Stimulated activated naive CD8-positive, alpha-beta T cell treated with anti-CD3 and anti-CD28 coated beads, Interleukin-15, amount 100 ng/mL, for 72 hours (primary cell): ENCODE results near the gene SLC35A3.

ENCODE experiments used
- ATAC-seq: fragments of 150-1000 bp; cut with Tn5 transposase; 2 replicates; pipeline ENCODE4 v1.10.0; 2021; ENCODE audit warnings: mild to moderate bottlenecking, moderate library complexity
- DNase-seq, 2 donors: peaks; one replicate each; pipeline ENCODE4 v3.0.0; 2021 to 2022
- H3K27ac Mint-ChIP-seq, 2 donors: one replicate each; pipeline ENCODE4 v1.8.0; 2022; ENCODE audit warnings: mild to moderate bottlenecking in 2 of 2, mixed read lengths in 2 of 2, moderate library complexity in 2 of 2
- H3K27me3 Mint-ChIP-seq: one replicate; pipeline ENCODE4 v1.8.0; 2022; ENCODE audit warnings: mixed read lengths
- H3K4me1 Mint-ChIP-seq: one replicate; pipeline ENCODE4 v1.8.0; 2022; ENCODE audit warnings: mild to moderate bottlenecking, mixed read lengths
- H3K4me3 Mint-ChIP-seq, 2 donors: one replicate each; pipeline ENCODE4 v1.8.0; 2022; ENCODE audit warnings: mild to moderate bottlenecking in 2 of 2, mixed read lengths in 2 of 2, moderate library complexity in 1 of 2
- H3K9me3 Mint-ChIP-seq, 2 donors: one replicate each; pipeline ENCODE4 v1.8.0; 2022; ENCODE audit warnings: mixed read lengths in 2 of 2

The SLC35A3 gene

DNA sequence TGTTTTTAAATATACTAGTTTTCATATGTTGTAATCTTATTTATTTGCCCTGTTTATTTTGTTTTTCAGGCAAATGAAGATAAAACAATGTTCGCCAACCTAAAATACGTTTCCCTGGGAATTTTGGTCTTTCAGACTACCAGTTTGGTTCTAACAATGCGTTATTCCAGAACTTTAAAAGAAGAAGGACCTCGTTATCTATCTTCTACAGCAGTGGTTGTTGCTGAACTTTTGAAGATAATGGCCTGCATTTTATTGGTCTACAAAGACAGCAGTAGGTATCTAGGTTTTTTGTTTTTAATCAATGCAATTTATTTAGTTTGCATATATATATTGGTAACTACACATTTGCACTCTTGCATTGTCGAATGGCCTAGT lies 23.7 kb downstream of the SLC35A3 start:
- H3K9me3 Mint-ChIP-seq: peaks cover 3 to 6% of the 10 kb centered on the region in 2 donors
- peaks cover 9% of the 10 kb centered on the region for H3K4me1 Mint-ChIP-seq
- no peak overlapping the region for H3K4me3 Mint-ChIP-seq
- no peak for DNase-seq
- no peaks in the 10 kb centered on the region for H3K27me3 Mint-ChIP-seq
- ATAC-seq: no peak
- no peak overlapping the region for H3K27ac Mint-ChIP-seq

DNA sequence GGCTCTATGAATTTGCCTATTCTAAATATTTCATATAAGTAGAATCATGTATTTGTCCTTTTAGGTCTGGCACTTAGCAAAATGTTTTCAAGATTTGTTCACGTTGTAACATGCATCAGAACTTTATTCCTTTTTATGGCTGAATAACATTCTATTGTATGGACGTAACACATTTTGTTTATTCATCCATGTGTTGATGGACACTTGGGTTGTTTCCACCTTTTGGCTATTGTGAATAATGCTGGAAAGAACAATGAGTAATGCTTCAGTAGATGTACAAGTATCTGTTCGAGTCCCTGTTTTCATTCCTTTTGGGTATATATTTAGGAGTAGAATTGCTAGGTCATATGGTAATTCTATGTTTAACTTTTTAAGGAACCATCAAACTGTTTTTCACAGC lies 24.7 kb downstream of the SLC35A3 start:
- Mint-ChIP-seq H3K27me3 (no peaks in the 10 kb centered on the region), H3K4me3 (no peak overlapping the region), H3K27ac (peak overlapping the region in 1 of 2 donors; percentile 31), H3K4me1 (peaks cover 9% of the 10 kb centered on the region), H3K9me3 (peaks cover 3 to 6% of the 10 kb centered on the region in 2 donors)
- ATAC-seq (no peak), DNase-seq (no peak)

DNA sequence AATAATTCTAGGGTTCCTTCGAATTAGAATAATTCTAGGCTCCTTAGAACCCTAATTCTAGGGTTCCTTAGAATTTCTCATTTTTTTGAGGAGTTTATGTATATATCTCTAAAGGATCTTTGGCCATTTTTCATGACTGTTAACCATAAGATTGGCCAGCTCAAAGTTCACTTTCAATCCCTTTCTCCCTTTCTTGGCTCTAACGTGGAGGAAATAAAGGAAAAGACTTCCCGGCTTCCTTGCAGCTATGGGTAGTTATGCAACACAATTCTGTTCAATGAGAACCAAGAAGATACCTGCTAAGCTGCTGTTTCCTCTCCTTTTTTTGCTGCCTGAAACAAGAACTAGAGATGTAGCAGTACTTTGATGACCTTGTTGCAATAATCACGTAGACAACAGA lies 27.2 kb downstream of the SLC35A3 start:
- H3K4me3 Mint-ChIP-seq: no peak overlapping the region
- H3K27me3 Mint-ChIP-seq: no peaks in the 10 kb centered on the region
- DNase-seq (no peak), ATAC-seq (no peak)
- H3K4me1 Mint-ChIP-seq: peaks cover 9% of the 10 kb centered on the region
- H3K27ac Mint-ChIP-seq: no peak overlapping the region
- H3K9me3 Mint-ChIP-seq: peaks cover 0 to 1% of the 10 kb centered on the region in 2 donors

DNA sequence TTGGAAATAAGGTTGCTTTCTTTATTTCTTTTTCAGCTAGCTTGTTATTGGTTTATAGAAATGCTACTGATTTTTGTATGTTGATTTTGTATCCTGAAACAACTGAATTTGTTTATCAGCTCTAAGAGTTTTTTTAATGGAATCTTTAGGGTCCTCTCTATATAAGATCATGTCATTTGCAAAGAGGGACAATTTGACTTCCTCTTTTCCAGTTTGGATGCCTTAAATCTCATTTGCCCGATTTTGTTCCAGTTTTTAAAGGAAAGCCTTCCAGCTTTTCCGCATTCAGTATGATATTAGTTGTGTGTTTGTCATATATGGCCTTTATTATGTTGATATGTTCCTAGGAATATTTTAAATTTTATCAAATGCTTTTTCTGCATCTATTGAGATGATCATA lies 31.7 kb downstream of the SLC35A3 start:
- no peaks in the 10 kb centered on the region for H3K27me3 Mint-ChIP-seq
- no peak overlapping the region for H3K4me3 Mint-ChIP-seq
- no peak overlapping the region for H3K27ac Mint-ChIP-seq
- peaks cover 0 to 13% of the 10 kb centered on the region in 2 donors for H3K9me3 Mint-ChIP-seq
- ATAC-seq (no peak), DNase-seq (no peak)
- peaks cover 7% of the 10 kb centered on the region for H3K4me1 Mint-ChIP-seq

DNA sequence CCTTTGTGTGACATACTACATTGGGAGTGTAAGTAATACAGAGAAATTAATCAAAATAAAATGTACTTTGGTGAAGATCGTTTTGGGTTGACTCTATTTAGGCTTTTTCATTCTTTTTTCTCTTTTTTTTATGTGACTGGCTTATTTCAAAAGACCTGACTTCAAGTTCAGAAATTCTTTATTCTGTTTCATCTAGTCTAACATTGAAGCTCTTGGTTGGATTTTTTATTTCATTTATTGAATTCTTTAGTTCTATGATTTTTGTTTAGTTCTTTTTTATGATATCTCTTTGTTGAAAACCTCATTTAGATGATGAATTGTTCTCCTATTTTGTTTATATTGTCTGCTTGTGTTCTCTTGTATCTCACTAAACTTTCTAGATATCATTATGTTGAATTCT lies 35.6 kb downstream of the SLC35A3 start:
- Mint-ChIP-seq H3K4me3 (no peak overlapping the region), H3K27me3 (no peaks in the 10 kb centered on the region), H3K27ac (no peak overlapping the region), H3K4me1 (peaks cover 7% of the 10 kb centered on the region), H3K9me3 (peaks cover 0 to 13% of the 10 kb centered on the region in 2 donors)
- no peak for DNase-seq
- ATAC-seq: no peak

DNA sequence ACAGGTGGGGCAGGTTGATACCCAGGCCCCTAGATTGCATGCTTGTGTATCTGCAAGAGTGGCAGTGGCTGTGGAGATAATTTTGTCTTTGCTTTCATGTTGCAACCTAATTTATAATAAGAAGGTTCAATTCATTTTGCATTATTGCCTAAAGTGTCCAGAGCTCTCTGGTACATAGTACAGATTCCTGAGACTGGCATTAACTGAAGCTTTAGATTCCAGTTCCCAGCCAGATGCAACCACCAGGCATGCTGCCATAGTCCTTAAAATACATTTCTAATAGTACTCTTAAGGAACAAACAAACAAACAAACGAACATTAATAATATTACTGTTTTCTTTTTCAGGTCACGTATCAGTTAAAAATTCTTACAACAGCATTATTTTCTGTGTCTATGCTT lies 36.9 kb downstream of the SLC35A3 start:
- ATAC-seq (no peak), DNase-seq (no peak)
- Mint-ChIP-seq H3K4me3 (no peak overlapping the region), H3K4me1 (peaks cover 7% of the 10 kb centered on the region), H3K9me3 (peaks cover 0 to 13% of the 10 kb centered on the region in 2 donors), H3K27me3 (no peaks in the 10 kb centered on the region), H3K27ac (no peak overlapping the region)

DNA sequence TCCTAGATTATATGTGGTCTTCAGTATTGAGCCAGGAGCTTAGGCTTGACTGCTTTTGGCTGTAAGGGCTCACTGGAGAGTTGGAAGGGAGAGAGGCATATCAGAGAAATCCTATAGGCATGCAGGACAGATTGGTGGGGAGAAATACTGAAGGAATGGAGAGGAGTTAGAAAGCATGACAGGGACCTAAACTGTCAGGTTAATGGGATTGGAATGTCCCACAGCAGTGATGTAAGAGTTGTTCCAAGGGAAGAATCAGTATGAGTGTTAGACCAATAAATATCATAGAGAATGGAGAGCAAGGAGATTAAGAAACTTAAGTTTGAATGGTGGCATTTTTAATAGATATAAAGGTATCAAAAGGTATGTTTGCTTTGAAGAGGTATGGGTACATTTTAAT lies 39.7 kb downstream of the SLC35A3 start:
- Mint-ChIP-seq H3K4me3 (no peak overlapping the region), H3K4me1 (no peaks in the 10 kb centered on the region), H3K27ac (no peak overlapping the region), H3K27me3 (no peaks in the 10 kb centered on the region), H3K9me3 (peaks cover 0 to 13% of the 10 kb centered on the region in 2 donors)
- DNase-seq: no peak
- ATAC-seq: no peak

DNA sequence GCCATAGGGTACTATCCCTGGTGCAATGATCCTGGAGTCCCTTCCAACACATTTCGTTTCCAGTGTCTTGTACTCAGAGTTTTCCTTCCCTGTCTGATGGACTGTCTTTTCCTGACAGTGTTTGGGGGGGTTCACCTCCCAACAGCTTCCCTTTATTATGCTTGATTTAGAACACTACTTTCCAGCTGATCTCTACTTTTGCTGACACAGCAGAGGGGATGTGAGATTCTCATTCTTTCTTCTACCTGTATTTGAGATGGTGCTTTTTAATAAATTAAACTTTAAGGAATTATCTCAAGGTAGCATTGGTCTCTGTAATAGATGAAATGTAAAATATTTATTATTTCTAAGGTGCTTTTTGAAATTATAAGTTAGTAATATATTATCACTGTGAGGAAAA lies 41.0 kb downstream of the SLC35A3 start:
- DNase-seq (no peak), ATAC-seq (no peak)
- Mint-ChIP-seq H3K27me3 (no peaks in the 10 kb centered on the region), H3K27ac (no peak overlapping the region), H3K4me3 (no peak overlapping the region), H3K9me3 (peaks cover 0 to 3% of the 10 kb centered on the region in 2 donors), H3K4me1 (no peaks in the 10 kb centered on the region)

DNA sequence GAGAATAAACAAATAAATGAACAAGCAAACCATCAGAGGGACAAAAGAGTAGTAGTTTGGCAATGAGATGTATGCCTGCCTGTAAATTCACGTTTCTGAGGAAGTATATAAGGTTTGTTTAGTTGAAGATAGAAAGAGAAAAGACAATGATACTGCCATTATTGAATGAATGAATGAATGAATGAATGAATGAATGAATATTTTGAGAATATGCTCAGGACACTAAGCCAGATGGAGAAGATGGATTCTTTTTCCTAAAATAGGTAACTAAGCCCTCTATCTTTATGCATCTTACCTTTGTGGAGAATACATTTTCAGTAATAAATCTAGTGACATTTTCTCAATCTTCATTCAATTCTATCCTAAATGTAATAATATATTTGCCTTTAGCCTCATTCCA lies 49.4 kb downstream of the SLC35A3 start:
- H3K4me1 Mint-ChIP-seq: no peaks in the 10 kb centered on the region
- no peaks in the 10 kb centered on the region for H3K27me3 Mint-ChIP-seq
- DNase-seq (no peak), ATAC-seq (no peak)
- no peak overlapping the region for H3K4me3 Mint-ChIP-seq
- H3K9me3 Mint-ChIP-seq: no peaks in the 10 kb centered on the region
- no peak overlapping the region for H3K27ac Mint-ChIP-seq

DNA sequence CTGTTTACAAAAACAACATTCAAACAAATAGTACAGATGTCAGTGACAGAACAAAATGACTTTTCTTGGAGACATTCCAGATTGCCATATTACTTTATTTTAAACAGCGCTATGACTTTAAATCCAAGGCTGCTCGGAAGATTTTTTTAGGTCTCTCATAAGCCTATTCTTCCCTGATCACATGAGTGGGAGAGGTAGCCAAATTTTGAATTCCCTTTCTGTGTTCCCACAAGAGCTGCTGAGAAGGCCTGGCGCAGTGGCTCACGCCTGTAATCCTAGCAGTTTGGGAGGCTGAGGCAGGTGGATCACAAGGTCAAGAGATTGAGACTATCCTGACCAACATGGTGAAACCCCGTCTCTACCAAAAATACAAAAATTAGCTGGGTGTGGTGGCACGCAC lies 53.7 kb downstream of the SLC35A3 start:
- no peak for DNase-seq
- no peak for ATAC-seq
- Mint-ChIP-seq H3K27ac (no peak overlapping the region), H3K27me3 (no peaks in the 10 kb centered on the region), H3K4me1 (peaks cover 4% of the 10 kb centered on the region), H3K4me3 (no peak overlapping the region), H3K9me3 (no peaks in the 10 kb centered on the region)

DNA sequence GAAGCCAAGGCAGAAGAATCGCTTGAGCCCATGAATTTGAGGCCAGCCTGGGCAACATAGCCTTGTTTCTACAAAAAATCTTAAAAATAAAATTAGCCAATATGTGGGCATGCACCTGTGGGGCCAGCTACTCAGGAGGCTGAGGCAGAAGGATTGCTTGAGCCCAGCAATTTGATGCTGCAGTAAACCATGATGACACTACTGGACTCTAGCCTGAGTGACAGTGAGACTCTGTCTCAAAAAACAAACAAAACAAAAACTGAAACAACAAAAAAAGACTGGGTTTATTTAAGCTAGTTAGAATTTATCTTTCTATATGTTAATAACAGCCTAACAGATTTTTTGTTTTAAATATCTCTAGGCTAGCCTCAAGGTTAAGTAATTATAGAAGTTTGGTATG lies 57.4 kb downstream of the SLC35A3 start:
- H3K9me3 Mint-ChIP-seq: no peaks in the 10 kb centered on the region
- no peaks in the 10 kb centered on the region for H3K27me3 Mint-ChIP-seq
- no peak overlapping the region for H3K4me3 Mint-ChIP-seq
- ATAC-seq (no peak), DNase-seq (no peak)
- peaks cover 17% of the 10 kb centered on the region for H3K4me1 Mint-ChIP-seq
- no peak overlapping the region for H3K27ac Mint-ChIP-seq

DNA sequence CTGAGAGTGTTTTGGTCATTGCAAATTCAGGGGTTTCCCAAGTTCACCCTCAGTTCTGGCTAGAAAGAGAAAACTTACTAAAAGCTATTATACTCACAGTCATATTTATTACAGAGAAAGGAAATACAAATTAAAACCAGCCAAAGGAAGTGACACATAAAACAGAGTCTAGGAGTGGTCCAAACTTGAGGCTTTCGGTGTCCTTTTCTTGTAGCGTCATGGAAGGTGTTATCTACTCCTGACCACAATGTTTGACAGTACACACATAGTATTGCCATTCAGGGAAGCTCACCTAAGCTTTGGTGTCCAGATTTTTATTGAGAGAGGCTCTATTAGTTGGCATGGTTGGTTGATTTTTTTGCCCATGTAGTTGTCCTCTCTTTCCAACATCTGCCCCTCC lies 59.0 kb downstream of the SLC35A3 start:
- no peaks in the 10 kb centered on the region for H3K27me3 Mint-ChIP-seq
- peak overlapping the region; percentile 42 to 80 for H3K27ac Mint-ChIP-seq
- no peaks in the 10 kb centered on the region for H3K9me3 Mint-ChIP-seq
- H3K4me3 Mint-ChIP-seq: peak overlapping the region in 1 of 2 donors; percentile 21
- DNase-seq (peak in 1 of 2 donors; percentile 37), ATAC-seq (peak; percentile 99)
- peaks cover 17% of the 10 kb centered on the region for H3K4me1 Mint-ChIP-seq

DNA sequence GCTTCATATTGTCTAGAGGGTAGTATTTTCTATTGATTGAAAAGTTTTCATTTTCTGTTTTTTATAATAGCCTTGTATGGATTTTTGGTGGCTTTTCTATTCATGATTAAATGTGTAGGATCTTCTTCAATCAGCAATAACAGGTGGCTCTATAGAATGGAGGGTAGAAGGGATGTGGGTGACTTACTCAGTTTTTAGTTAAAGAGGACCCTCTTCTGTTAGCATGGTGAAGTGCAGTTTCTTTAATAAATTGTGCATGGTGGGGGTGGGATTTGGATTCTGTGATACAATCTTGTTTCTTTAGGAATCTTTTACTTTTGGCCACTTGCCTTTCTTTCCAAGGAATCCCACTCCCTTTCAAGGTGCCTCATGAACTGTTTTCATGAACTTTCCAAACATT lies 64.7 kb downstream of the SLC35A3 start:
- H3K4me3 Mint-ChIP-seq: no peak overlapping the region
- H3K27me3 Mint-ChIP-seq: no peaks in the 10 kb centered on the region
- no peaks in the 10 kb centered on the region for H3K9me3 Mint-ChIP-seq
- no peak for ATAC-seq
- no peak for DNase-seq
- peak overlapping the region in 1 of 2 donors; percentile 7 for H3K27ac Mint-ChIP-seq
- peaks cover 28% of the 10 kb centered on the region for H3K4me1 Mint-ChIP-seq

DNA sequence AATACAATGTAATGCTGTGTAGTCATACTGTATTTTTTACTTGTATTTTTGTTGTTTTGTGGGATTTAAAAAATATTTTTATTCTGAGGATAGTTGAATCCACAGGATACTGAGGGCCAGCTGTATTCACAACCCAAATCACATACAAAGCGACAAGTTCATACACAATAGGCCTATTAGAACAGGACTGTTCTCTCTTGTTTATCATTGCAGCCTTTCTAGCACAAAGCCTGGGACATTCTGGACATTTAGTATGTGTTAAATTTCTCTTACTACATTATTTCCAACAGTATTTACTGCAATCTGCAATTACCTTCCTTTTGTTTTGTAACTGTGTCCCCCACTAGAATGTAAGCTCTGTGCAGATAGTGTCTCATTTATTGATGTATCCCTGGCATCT lies 65.4 kb downstream of the SLC35A3 start:
- Mint-ChIP-seq H3K4me1 (peaks cover 28% of the 10 kb centered on the region), H3K9me3 (no peaks in the 10 kb centered on the region), H3K4me3 (peak overlapping the region in 1 of 2 donors; percentile 69), H3K27me3 (no peaks in the 10 kb centered on the region), H3K27ac (no peak overlapping the region)
- ATAC-seq (no peak), DNase-seq (no peak)

DNA sequence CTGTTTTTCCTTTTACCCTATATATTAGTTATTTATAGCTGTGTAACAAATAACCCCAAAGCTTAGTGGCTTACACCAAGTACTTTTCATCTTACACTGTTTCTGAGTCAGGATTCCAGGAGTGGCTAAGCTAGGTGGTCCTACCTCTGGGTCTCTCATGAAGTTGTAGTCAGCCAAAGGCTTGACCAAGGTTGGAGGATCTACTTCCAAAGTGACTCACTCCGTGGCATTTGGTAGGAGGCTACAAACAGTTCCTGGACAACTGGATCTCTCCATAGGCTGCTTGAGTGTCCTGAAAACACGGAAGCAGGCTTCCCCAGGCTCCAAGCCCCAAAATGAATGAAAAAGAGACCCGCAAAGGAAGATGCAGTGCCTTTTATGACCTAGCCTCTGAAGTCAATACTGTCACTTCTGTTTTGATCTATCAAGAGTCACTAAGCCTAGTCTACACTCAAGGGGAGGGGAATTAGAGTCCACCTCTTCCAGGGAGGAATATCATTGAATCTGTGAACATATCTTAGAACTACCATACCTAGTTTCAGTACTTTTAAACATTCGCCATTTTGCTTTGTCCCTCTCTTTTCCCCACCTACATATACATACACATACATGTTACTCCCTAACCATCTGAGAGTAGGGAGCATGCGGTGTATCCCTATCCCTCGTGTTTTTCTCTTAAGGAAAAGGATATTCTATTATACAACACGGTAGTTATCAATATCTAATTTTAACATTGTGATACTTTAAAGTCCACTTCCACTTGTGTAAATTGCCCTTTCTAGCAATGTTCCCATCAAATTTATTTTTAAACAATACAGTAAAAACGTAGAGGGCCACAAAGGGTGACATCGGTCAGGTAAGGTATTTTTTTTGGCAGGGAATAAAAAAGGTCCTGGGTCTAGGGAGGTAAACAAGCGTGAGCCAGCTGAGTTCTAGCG lies 67.2 kb downstream of the SLC35A3 start:
- peak overlapping the region; percentile 98 to 99 for H3K27ac Mint-ChIP-seq
- ATAC-seq (no peak), DNase-seq (no peak)
- H3K4me1 Mint-ChIP-seq: peaks cover 40% of the 10 kb centered on the region
- H3K27me3 Mint-ChIP-seq: no peaks in the 10 kb centered on the region
- H3K9me3 Mint-ChIP-seq: no peaks in the 10 kb centered on the region
- H3K4me3 Mint-ChIP-seq: peak overlapping the region; percentile 91

DNA sequence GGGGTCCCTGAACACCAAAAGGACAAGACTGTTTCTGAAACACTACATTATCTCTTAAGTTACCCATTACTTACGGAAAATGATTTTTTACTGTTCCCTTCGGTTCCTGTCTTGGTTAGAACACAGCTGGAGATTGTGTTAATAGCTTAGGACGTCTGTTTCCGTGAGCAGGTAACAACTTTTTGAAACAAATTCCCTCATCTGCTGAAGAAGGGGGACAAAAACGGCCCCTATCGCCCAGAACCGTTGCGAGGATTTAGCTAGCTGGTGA lies 67.8 kb downstream of the SLC35A3 start:
- ATAC-seq (no peak), DNase-seq (no peak)
- H3K9me3 Mint-ChIP-seq: no peaks in the 10 kb centered on the region
- H3K4me3 Mint-ChIP-seq: peak overlapping the region; percentile 91
- no peaks in the 10 kb centered on the region for H3K27me3 Mint-ChIP-seq
- H3K4me1 Mint-ChIP-seq: peaks cover 45% of the 10 kb centered on the region
- peak overlapping the region; percentile 98 to 99 for H3K27ac Mint-ChIP-seq
